Eye (tissue), 1 donor: ENCODE measurements around the gene EDC3.

Experiments
- DNase-seq: peaks from one replicate; pipeline ENCODE4 v3.0.0-alpha.2; 2015

The EDC3 gene

DNA sequence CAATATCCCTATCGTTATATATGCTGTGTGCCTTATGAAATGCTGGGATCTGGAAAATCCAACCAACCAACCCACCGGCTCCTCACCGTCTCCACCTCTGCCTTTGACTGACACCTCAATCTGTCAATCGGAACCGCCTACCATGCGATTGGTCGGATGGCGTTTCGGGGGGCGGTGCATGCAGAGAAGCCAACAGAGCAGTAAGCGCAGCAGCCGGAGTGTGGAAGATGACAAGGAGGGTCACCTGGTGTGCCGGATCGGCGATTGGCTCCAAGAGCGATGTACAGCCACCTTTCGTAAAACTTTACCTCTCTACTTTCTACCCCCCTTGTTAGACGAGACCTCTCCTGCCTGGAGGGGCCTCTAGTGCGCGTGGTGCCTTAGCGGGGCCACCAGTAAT, 73.9 kb downstream of the EDC3 start:
- no peak for DNase-seq

DNA sequence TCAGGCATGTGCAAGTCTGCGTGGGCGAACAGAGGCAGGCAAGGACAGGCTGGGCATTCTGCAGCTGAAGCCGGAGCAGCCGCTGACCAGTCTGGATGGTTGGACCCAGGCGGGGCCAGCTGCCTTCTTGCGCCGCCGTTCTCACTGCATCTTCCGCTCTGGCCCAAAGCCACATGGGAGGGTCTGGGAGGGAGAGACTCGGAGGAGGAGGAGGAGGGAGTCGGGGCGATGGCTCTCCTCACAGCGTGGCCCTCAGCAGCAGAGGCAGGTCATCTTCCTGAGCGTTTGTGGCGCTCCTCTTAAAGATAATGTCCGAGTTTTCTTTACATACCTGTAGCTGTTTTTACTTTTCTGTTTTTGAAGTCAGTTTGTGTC, 74.3 kb downstream of the EDC3 start:
- DNase-seq = no peak

DNA sequence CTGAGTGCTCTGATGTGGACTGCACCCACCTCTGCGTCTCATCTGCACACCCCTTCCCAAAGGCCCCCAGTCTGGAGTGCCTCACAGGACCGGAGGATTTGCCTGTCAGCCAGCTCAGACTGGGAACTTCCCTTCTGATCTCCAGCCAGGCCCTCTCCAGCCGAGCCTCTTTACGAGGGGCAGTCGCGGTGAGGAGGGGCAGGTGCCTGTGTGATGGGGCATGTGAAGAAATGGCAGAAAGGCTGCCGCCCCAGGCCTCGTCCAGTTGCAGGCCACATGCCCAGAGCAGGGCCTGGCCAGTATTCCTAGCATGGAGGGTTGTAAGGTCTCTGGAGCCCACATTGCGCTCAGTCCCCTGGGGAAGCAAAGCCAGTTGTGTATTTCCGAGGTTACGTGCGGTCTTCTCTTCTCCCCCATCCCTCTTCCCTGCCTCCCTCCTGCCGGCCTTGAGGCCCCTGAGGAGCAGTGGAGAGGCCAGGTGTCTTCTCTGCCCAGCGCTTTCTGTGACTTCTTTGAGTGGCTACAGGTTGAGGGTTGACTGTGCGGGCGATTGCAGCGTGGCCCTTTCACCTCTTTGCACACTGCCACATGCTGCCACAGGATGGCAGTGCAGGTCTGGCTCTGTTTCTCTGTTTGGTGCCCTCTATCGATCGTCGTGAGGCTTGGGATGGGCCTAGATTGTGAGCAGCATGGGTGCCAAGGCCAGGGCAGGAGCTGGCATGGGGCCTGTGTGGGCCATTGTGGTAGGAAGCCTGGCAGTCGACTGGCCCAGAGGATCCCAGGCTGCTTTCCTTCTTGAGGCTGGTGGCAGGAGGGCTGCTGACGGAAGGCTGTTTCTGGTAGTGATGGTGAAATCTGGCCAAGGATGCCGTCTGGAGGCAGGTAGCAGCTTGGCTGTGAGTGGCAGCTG, 74.9 kb downstream of the EDC3 start:
- DNase-seq = peak; percentile 77

DNA sequence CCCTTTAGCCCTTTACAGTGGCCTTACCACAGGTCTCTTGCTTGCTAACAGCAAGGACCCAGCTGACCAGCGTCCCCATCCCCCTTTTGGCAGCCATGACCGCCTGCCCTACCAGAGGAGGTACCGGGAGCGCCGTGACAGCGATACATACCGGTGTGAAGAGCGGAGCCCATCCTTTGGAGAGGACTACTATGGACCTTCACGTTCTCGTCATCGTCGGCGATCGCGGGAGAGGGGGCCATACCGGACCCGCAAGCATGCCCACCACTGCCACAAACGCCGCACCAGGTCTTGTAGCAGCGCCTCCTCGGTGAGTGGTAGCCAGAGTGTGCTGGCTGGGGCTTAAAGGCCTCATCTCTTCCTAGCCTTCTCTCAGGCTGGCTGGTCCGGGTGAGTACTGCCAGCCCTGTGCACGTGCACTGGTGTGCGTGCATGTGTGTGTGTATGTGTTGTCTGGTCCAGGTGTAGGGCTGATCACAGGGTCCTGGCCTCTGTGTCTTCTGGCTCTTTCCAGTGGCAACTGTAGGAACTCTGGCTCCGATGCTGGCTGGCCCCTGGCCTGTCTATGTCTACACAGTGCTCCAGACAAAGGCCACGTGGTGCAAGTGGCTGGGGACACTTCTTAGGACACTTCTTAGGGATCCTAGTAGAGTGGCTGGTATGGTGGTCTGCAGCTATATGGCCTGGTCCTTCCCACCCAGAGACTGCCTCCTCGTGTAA, 75.7 kb downstream of the EDC3 start:
- DNase-seq = no peak

DNA sequence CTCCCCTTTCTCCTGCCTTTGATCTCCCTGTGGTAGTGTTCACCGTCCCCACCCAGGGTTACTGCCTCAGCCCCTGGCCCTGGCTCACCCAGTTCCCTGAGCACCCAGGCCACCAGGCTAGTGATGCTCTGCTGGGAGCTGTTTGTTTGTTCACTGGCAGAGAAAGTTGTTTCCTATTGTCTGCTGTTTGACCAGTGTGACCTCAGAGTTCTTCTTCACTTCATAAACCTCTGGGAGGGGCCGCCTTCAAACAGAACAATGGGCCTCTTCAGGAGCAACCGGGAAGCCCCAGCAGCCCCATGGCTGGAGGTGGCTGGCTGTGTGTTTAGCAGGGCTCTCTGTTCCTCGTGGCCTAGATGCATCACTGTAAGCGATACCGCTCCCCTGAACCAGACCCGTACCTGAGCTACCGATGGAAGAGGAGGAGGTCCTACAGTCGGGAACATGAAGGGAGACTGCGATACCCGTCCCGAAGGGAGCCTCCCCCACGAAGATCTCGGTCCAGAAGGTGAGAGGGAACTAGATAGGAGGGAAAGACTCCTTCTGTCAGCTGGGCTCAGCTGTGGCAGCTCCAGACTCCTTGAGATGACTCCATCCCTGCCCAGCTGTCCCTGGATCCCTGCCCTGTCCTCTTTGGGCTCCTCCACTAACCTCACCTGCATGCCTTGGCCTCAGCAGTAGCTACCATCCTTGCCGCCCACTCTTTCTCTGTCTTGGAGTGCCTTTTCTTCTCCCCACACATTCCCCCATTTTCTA, 76.8 kb downstream of the EDC3 start:
- no peak for DNase-seq

DNA sequence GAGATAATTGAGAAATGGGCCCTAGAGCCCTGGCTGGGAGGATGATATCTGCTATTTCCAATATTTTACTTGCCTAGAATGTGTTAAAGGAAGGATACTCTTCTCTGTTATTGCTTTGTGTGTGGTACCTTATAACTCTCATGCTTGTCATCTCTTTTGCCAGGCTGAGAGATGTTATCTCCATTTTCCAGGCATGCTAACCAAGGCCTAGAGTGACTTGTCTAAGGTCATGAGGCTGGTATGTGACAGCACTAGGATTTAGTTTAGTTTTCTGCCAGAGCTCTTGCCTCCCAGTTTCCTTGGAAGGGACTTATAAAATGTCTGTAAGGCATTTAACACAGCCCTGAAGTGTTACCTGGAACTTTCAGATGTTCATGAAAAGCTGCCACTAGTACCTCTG, 78.8 kb downstream of the EDC3 start:
- DNase-seq = no peak

DNA sequence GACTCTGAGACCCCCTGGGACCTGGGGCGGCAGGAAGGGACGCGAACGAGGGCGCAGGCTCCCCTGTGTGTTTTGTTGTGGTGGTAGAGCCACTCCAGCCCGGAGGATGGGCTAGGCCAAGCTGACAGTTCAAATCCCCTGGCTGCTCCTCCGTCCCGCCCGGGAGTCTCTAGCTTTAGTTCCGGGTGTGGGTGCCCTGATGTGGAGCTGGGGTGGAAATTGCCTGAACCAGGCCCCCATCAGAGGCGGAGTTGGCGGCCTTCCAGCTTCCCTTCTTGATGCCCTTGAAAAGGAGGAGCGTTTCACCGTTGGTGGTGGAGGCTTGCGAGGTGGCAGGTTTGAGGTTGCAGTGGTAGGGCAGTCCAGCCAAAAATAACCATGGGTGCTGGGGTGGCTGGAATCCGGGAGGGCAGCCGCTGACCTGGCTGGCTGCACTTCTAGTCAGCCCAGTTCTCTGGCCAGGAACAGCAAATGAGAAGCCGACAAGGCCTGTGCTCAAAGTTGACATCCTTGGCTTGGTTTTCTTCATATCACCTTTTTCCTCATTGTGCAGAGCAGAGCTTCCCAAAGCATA, 79.4 kb downstream of the EDC3 start:
- peak; percentile 46 for DNase-seq

DNA sequence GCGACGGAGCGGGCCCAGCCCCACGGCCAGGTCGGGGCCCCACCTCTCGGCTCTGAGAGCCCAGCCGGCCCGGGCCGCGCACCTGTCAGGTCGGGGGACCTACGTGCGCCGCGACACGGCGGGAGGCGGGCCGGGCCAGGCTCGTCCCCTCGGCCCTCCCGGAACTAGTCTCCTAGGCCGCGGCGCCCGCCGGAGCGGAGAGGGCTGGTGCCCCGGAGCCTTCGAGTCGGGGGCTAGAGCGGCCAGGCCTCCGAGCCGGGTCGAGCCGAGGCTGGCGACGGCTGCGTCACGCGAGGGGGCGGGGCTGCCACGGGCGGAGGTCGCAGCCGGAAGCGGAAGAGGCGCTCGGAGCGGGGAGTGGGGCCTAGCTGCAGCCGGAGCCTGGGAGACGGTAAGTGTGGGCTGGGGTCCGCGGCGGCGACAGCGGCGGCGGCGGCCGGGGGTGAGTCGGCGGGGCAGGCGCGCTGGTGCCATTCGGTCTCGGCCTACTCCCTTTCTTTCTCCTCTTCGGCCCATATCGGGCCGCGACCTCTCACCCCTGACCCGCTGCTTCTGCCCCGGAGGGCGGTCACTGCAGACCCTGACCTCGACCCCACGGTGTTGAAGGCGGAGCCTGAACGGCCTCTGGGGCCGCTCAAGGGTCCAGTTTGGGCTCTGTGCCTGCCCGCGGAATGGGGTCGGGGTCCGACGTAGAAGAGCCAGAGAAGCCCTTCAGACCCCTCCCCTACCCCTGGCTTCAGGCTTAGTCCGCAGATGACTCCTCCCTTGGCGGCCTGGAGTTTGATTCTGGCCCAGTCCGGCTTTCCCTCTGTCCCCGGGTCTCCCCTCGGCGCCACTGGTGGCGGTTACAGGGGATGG, 80.1 kb downstream of the EDC3 start, which contains the start of gene CLK3:
Gene CLK3, plus strand, starts transcription at position 329 of the 858 bp plus-strand sequence. CDS start 3,361 bp downstream, outside the sequence.
- peak; percentile 98 for DNase-seq

DNA sequence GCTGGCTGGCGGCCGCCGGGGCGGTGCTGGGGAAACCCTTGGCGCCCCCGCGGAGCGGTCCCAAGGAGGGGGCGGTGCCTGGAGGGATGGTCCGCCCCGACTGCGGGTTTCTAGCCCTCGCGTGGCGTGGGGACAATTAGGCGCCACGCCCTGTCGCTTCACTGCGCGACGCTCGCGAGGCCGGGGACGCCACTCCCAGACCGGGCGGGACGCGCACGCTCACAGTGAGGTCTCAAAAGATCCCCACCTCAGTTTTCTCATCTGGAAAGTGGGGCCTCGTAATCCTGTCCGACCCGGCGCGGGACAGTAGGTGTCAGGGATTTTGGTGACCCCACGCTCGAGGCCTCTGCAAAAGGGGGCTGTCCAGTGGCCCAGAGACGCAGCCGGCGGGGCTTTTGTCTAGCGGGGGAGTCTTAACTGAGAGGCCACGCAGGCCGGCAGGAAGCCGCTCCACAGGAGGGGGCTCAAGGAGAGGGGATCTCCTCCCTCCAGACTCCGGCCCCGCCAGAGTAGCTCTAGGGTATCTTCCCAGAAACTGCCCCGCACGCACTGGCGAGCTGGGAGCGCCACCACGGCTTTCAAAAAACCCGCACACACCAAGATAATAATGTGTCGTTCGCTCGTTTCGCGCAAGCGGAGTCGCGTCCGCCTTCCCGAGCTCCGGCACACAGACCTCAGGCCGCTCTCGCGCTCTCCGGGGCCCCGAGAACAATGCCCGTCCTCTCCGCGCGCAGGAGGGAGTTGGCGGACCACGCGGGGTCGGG, 80.9 kb downstream of the EDC3 start:
- peak; percentile 90 for DNase-seq

DNA sequence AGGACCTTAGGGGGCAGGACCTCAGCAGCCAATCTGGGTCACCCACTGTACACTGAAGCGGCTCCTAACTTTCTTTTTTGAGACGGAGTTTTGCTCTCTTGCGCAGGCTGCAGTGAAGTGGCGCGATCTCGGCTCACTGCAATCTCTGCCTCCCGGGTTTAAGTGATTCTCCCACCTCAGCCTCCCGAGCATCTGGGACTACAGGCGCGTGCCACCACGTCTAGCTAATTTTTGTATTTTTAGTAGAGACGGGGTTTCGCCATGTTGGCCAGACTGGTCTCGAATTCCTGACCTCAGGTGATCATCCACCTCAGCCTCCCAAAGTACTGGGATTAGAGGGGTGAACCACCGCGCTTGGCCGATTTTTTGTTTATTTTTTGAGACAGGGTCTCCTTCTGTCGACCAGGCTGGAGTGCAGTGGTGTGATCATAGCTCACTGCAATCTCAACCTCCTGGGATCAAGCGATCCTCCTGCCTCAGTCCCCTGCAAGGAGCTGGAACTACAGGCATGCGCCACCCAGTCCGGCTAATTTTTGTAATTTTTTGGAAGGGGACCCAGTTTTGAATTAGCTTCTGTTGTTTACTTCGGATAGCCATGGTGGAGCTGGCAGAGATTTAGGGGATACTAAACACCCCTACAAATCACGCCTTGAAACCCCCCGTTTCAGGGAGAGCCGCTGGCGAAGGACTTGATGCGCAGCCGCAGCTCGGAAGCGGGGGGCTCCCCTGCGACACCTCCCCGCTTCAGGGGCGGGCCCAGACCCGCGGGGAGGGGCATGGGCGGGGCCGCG, 81.7 kb downstream of the EDC3 start:
- DNase-seq = no peak

DNA sequence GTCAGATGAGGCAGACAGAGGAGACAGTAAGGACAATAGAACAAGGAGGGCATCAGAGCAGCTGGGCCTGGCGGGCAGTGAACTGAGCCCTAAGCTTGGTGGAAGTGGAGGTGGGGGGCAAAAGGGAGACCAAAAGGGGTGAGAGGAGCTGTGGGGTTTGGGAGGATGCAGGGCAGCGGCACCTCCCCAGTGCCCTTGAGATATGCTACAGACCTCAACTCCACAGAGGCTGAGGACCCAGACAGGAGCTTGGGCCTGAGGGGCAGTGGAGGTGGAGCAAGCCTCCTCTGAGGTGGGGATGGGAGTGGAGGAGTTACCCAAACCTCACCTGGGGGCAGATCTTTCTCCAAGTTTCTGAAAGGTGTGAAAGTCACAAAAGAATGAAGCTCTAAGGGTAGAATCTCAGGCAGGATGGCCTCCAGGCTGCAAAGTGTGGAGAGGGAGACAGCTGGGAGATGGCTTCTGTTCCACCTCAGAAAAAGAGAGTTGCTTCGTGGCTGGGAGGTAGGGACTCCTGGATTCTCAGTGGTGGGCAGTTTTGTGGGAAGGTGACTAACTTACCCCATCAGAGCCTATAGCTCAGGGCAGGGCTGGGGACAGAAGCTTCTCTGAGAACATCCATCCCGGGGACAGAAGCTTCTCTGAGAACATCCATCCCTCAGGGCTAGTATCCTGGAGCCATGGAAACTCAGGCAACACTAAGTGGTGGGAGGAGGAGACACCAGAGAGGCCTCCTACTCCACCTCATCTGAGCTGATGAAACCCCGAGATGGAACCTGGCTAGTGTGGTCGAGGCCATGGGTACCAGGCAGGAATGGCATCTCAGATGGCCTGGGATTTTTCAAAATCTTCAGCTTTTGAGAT, 82.5 kb downstream of the EDC3 start:
- DNase-seq = peak; percentile 39

DNA sequence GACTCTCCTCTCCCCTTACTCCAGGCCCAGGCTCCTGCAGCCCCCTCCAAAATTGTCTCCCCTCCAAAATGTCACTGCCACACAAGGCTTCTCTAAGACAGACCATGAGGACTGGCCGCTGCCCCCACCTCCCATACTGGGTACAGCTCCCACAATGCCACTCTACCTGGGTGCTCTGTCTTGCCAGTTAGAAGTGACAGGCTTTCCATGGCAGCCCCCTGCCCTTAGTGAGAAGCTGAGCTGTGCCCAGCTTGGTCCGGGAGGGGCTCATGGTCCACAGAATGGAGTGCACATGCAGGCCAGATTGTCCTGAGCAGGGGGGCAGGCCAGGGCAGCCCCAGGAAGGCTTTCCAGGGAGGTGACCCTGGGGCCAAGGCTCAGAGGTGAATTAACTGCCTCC, 83.1 kb downstream of the EDC3 start:
- DNase-seq = no peak

DNA sequence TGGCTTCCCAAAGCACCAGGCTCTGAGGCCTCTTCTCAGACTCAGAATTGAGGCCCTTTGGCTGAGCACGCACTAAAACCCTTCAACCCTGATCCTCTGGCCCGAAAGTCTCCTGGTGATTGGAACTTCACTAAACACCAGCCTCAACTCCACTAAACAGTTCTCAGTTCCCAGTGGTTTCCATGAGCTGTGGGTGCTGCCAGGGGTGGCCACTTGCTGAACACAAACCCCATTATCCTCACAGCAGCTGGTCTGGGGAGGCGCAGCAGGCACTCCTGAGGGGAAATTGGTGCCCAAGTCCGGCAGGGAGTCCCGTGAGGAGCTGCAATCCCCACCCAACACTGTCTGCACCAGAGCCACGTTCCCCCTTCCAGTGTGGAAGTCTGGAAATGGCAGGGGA, 84.0 kb downstream of the EDC3 start:
- DNase-seq = no peak

DNA sequence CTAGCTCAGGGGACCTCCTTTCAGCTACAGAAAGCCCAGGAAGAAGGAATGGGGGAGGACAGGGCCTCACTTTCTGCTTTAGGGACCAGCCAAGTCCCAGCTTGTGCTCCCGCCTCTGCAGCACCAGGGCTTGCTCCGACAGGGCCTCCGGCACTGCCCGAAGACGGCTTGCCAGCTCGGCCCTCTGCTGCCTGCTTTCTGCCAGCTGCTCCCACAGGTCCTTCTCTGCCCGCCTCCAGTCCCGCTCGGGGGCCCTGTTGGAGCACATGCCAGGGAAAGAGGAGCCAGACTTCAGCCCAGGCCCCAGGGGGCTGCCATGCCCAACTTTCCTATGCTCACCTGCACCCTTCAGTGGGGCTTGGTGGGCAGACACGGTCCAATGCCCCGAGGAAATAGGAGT, 84.5 kb downstream of the EDC3 start:
- DNase-seq = no peak

DNA sequence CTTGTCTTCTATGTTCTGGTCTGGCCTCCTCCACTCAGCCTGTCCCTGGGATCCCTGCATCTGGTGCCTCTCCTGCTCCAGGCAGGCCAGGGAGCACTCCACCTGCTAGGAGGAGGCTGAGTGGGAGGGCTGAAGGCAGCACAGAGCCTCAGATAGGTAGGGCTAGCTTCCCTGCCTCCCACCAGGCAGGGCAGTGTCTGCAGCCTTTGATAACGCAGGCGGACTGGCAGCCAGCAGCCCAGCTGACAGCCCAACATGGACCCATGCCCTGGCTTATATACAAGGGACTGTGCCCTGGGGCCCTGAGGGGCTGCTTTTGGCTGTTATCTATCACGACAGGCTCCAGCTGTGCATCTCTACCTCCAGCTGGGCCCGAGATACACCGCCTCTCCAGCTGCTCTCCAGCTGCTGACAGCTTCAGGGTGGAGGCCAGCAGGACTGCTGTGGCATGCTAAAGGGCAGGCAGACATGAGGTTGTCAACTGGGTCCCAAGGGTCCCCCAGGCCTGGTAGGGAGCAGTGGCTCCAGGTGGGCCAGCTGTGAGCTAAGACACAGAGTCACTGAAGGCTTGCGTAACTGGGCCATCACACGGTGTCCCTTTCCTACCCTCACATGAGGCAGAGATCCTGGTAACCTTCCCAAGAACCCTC, 85.4 kb downstream of the EDC3 start:
- DNase-seq = peak; percentile 74

DNA sequence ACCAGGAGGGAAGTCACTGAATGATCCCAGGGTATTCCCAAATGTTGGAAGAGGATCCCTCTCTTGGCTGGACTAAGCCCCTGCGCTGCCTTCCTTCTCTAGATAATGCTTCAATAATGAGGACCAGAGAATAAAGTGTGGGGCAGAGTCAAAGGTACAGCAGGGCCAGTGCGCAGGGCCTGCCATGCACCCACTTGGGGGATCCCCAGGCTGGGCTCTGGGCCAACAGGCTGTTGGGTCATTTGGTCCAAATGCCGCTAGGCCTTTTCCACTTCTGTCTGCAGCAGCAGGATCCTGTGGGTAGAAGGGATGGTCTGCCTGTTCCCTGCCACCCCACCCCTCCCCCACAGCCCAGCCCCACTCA, 85.9 kb downstream of the EDC3 start:
- DNase-seq = no peak

DNA sequence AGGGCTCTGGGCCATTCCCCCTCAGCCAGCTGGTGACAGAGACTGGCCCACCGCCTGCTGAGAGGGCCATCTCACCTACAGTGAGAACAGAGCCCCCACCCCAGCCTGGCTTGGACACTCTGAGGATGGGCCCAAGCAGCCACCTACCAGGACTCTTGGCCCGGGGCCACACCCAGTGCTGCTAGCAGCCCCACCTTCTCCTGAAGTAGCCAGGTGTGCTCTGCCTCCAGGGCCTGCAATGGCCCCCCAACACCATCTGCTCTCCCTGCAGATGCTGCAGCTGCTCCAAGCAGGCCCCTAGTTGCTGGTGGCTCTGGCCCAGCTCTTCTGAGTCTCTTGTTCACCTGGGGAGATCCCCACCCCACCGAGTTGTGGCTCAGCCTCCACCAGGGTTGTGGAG, 87.0 kb downstream of the EDC3 start:
- no peak for DNase-seq

DNA sequence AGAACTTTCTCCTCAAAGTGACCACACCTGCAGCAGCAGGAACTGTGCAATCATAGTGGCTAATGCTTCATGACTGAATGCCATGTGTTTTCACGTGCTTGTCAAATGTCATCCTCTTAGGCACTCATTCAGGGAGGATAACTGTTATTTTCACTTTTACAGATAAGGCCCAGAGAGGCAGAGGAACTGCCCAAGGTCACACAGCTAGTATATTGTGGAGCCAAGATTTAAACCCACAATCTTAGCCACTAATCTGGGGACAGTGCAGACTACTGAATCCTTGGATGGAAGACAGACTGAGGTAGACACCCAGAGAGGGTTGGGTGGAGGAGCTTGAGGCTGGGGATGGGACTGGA, 90.1 kb downstream of the EDC3 start:
- no peak for DNase-seq
